ENCODE results near the gene OR6Q1.
A peak's percentile ranks its signal among the peaks of the same experiment; 100 is the strongest.

OR6Q1 gene

GRCh38 chr11:58047818-58048217 lies 17.1 kb downstream of the OR6Q1 start:
- FAIRE-seq (no peak), DNase-seq (ENCODE audit: insufficient read length, low spot score) (no peak)
- TF ChIP-seq SPI1 (IDR thresholded peaks at IDR 0.05; ENCODE audit: low read depth, low read length) (peak; percentile 63), POLR2AphosphoS5 (IDR thresholded peaks at IDR 0.05; ENCODE audit: low read depth, low read length) (no peak)

GRCh38 chr11:58055806-58056401 lies 25.2 kb downstream of the OR6Q1 start:
- FAIRE-seq (no peak), DNase-seq (ENCODE audit: insufficient read length, low spot score) (no peak)
- TF ChIP-seq PAX5 (IDR thresholded peaks at IDR 0.05; ENCODE audit: insufficient read depth, low read length, severe bottlenecking) (no peak), POLR2A (IDR thresholded peaks at IDR 0.05; ENCODE audit: low read depth, low read length) (no peak), POU2F2 (IDR thresholded peaks at IDR 0.05; ENCODE audit: low read depth, low read length) (no peak), POLR2AphosphoS5 (IDR thresholded peaks at IDR 0.05; ENCODE audit: low read depth, low read length) (no peak), TAF1 (IDR thresholded peaks at IDR 0.05; ENCODE audit: low read depth, low read length) (no peak), SPI1 (IDR thresholded peaks at IDR 0.05; ENCODE audit: low read depth, low read length) (no peak)

DNA sequence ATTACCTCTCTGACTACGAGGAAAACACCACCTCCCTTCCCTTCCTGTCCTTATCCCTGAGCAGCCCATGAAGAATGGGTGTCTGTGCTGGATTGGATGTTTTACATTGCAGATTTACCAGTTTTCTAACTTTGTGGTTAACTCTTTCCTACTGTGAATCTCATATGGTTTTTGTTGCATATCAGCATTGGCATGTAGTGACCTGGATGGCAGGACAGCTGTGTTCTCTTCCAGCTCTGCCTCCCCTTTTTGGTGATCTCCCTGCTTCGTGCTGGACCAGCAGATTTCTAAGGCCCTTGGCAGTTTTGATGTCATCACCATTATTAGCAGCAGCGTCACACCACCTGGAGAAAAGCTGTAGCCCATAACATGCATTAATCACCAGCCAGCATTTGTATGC lies 26.7 kb downstream of the OR6Q1 start:
- no peak for FAIRE-seq
- DNase-seq (ENCODE audit: insufficient read length, low spot score), result no peak
- TF ChIP-seq POLR2A (IDR thresholded peaks at IDR 0.05; ENCODE audit: low read depth, low read length) (no peak), POU2F2 (IDR thresholded peaks at IDR 0.05; ENCODE audit: low read depth, low read length) (no peak), SPI1 (IDR thresholded peaks at IDR 0.05; ENCODE audit: low read depth, low read length) (no peak)

DNA sequence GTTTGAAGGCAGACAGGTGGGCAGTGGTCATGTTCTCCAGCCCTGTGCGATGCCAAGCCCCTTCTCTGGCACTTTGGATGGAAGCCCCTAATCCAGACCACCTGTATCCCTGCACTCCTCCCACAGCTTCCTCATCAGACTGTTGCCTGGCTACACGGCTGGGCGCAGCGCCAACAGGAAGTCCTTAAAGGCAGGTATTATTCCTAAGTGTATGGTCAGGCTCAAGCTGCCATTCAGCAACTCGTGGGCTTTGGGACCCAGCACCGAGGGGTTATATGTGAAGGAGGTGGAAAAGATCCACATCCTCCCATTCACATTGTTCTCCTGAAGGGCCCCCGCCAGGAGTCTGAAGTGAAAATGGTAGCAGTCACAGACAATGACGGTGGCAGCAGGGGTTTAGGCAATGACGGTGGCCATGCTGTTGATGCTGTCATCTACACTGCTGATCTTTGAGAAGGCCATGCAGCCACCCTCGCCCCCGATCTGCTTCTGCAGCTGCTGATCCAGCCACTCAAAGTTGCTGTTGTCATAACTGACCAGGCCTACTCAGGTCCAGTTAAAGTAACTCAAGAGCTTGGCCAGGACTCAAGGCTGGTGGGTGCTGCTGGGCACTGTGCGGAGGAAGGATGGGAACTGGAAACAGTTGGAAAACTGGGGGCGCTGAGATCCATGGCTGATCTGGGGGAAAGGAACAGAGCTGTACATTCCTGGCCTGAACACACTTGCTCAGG lies 27.7 kb downstream of the OR6Q1 start:
- no peak for FAIRE-seq
- no peak for DNase-seq (ENCODE audit: insufficient read length, low spot score)
- TF ChIP-seq POLR2AphosphoS5 (IDR thresholded peaks at IDR 0.05; ENCODE audit: low read depth, low read length), result no peak
- no peak for TF ChIP-seq SPI1 (IDR thresholded peaks at IDR 0.05; ENCODE audit: low read depth, low read length)
- TF ChIP-seq PAX5 (IDR thresholded peaks at IDR 0.05; ENCODE audit: insufficient read depth, low read length, severe bottlenecking), result no peak
- no peak for TF ChIP-seq POU2F2 (IDR thresholded peaks at IDR 0.05; ENCODE audit: low read depth, low read length)
- TF ChIP-seq POLR2A (IDR thresholded peaks at IDR 0.05; ENCODE audit: low read depth, low read length), result no peak
- no peak for TF ChIP-seq TAF1 (IDR thresholded peaks at IDR 0.05; ENCODE audit: low read depth, low read length)

DNA sequence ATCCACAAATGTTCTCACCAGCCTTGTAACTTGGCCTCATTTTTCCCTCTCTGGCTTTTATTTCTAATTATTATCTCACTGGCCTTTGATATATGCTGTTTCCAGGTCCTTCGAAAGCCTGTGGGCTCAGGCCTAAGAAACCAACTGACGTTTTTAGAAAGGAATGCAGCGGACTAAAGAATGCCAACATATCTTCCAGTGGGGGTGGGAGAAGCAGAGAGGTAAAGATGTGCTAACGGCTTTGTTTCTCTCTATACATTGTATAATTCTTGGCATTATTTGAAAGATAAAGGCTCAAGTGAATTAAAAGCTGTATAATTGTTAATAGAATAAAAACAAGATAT lies 28.2 kb downstream of the OR6Q1 start:
- FAIRE-seq (no peak), DNase-seq (ENCODE audit: insufficient read length, low spot score) (no peak)
- no peak for TF ChIP-seq POLR2A (IDR thresholded peaks at IDR 0.05; ENCODE audit: low read depth, low read length)
- no peak for TF ChIP-seq PAX5 (IDR thresholded peaks at IDR 0.05; ENCODE audit: insufficient read depth, low read length, severe bottlenecking)
- TF ChIP-seq TAF1 (IDR thresholded peaks at IDR 0.05; ENCODE audit: low read depth, low read length), result no peak
- TF ChIP-seq POLR2AphosphoS5 (IDR thresholded peaks at IDR 0.05; ENCODE audit: low read depth, low read length), result no peak
- no peak for TF ChIP-seq POU2F2 (IDR thresholded peaks at IDR 0.05; ENCODE audit: low read depth, low read length)
- no peak for TF ChIP-seq SPI1 (IDR thresholded peaks at IDR 0.05; ENCODE audit: low read depth, low read length)

DNA sequence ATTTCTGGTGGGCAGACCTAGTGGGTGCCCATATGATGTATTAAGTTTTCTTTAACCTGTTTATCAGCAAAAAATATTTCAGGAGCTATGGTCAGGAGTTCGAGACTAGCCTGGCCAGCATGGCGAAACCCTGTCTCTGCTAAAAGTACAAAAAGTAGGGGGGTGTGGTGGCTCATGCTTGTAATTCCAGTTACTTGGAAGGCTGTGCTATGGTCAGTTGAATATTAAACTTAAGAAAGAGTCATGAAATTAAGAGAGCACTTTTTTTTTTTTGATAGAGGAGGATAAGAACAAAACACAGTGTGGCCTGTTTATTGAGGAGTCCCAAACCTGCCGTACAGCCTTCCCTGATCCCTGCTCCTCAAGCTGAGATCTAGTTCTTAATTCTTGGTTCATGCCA lies 29.8 kb downstream of the OR6Q1 start:
- no peak for DNase-seq (ENCODE audit: insufficient read length, low spot score)
- FAIRE-seq, result no peak
- TF ChIP-seq POLR2AphosphoS5 (IDR thresholded peaks at IDR 0.05; ENCODE audit: low read depth, low read length), result no peak
- no peak for TF ChIP-seq POU2F2 (IDR thresholded peaks at IDR 0.05; ENCODE audit: low read depth, low read length)
- TF ChIP-seq TAF1 (IDR thresholded peaks at IDR 0.05; ENCODE audit: low read depth, low read length), result no peak
- TF ChIP-seq POLR2A (IDR thresholded peaks at IDR 0.05; ENCODE audit: low read depth, low read length), result no peak
- TF ChIP-seq PAX5 (IDR thresholded peaks at IDR 0.05; ENCODE audit: insufficient read depth, low read length, severe bottlenecking), result no peak
- TF ChIP-seq SPI1 (IDR thresholded peaks at IDR 0.05; ENCODE audit: low read depth, low read length), result no peak

DNA sequence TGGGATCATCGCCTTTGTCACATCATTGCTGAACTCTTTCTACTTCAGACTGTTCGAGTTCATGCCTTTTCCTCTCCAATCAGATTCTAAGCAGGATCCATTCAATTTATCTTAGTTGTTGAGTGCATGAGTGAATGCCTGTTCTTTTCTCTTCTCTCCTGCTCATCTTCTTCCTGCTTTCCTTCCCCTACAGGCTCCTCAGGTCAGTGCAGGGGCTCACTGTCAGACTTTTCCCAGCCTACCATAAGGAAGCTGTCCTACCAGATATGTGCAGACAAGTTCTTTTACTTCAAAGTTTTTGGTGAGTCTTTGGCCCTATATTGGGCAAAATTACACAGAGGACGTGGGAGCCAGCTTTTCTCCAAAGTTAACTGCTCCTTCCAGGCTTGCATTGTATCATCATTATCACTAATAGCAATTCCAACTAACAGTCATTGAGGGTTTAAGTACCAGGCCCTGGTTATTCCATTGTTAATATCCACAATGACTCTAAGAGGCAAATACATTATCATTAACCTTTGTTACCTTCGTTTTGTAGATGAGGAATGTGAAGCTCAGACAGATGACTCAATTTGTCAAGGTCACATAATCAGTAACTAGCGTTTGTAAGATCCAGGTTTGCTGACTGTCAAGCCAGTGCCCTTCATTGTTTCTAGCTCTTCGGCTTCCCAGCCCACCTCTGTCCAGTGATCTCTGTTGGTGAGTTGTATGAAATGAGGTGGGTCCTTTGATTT lies 30.4 kb downstream of the OR6Q1 start:
- TF ChIP-seq TAF1 (IDR thresholded peaks at IDR 0.05; ENCODE audit: low read depth, low read length) (no peak), POLR2A (IDR thresholded peaks at IDR 0.05; ENCODE audit: low read depth, low read length) (no peak), SPI1 (IDR thresholded peaks at IDR 0.05; ENCODE audit: low read depth, low read length) (no peak), PAX5 (IDR thresholded peaks at IDR 0.05; ENCODE audit: insufficient read depth, low read length, severe bottlenecking) (no peak), POU2F2 (IDR thresholded peaks at IDR 0.05; ENCODE audit: low read depth, low read length) (no peak)
- FAIRE-seq (no peak), DNase-seq (ENCODE audit: insufficient read length, low spot score) (no peak)

GRCh38 chr11:58061813-58062212 lies 31.1 kb downstream of the OR6Q1 start:
- no peak for FAIRE-seq
- TF ChIP-seq SPI1 (IDR thresholded peaks at IDR 0.05; ENCODE audit: low read depth, low read length), result 0 out of 2 replicates have a peak, but pooled peaks have one; percentile 10
- no peak for TF ChIP-seq PAX5 (IDR thresholded peaks at IDR 0.05; ENCODE audit: insufficient read depth, low read length, severe bottlenecking)
- TF ChIP-seq POLR2AphosphoS5 (IDR thresholded peaks at IDR 0.05; ENCODE audit: low read depth, low read length), result no peak
- no peak for DNase-seq (ENCODE audit: insufficient read length, low spot score)

- TF ChIP-seq POLR2AphosphoS5 (IDR thresholded peaks at IDR 0.05; ENCODE audit: low read depth, low read length) (no peak), POU2F2 (IDR thresholded peaks at IDR 0.05; ENCODE audit: low read depth, low read length) (no peak), SPI1 (IDR thresholded peaks at IDR 0.05; ENCODE audit: low read depth, low read length) (no peak), TAF1 (IDR thresholded peaks at IDR 0.05; ENCODE audit: low read depth, low read length) (no peak), POLR2A (IDR thresholded peaks at IDR 0.05; ENCODE audit: low read depth, low read length) (no peak), PAX5 (IDR thresholded peaks at IDR 0.05; ENCODE audit: insufficient read depth, low read length, severe bottlenecking) (no peak)
- FAIRE-seq (no peak), DNase-seq (ENCODE audit: insufficient read length, low spot score) (no peak)
Observed at GRCh38 chr11:58067685-58068084, 36.9 kb downstream of the OR6Q1 start.

DNA sequence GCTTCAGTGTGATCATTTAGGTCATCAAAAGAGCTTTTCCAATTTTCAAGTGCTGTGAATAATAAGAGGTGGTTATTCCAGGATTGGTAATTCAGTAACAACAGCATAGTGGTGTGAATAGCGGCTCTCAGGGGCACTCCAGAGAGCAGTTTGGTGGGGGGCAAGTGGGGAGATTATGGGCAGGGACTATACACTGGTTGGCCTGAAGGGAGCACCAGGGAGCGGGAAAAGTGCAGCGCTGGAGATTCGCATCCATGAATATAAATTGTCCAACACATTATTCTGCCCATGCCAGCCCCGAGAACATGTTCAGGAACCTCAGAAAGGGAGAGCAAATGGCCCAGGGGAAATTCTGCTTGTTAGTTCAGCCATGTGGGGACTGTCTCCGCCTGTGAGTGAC lies 37.9 kb downstream of the OR6Q1 start:
- FAIRE-seq (no peak), DNase-seq (ENCODE audit: insufficient read length, low spot score) (no peak)
- TF ChIP-seq POU2F2 (IDR thresholded peaks at IDR 0.05; ENCODE audit: low read depth, low read length) (no peak), POLR2AphosphoS5 (IDR thresholded peaks at IDR 0.05; ENCODE audit: low read depth, low read length) (no peak), SPI1 (IDR thresholded peaks at IDR 0.05; ENCODE audit: low read depth, low read length) (no peak), POLR2A (IDR thresholded peaks at IDR 0.05; ENCODE audit: low read depth, low read length) (no peak)
